Muscle of back (tissue), 11 donors: ENCODE data around the gene BLZF1. TPM values are rescaled to one million over a fixed set of nuclear protein-coding genes. Genes with fewer than 3 reads are reported as not detected.
"Not testable (repeated sequence)": the region's sequence is repeated elsewhere in the genome, so short reads cannot be mapped to it uniquely, and the experiment has no call there.

Source experiments
- DNase-seq, 3 donors: peaks; one replicate each; pipeline versions ENCODE4 v3.0.0 to v3.0.0-alpha.2; 2013
- polyA plus RNA-seq, 10 donors: library from polyadenylated mRNA; unstranded; fragments of 120-200 nt; gene quantifications; one replicate each; pipeline ENCODE4 v1.2.1, GENCODE V29; 2013; ENCODE audit not compliant: insufficient read length in 10 of 10

BLZF1 gene
- polyA plus RNA-seq, 10 donors: 17.4 to 21.6 (median 20.0) TPM

- no peak for DNase-seq
Measured at GRCh38 chr1:169347688-169348382, 20.2 kb upstream of the BLZF1 start.

GRCh38 chr1:169348383-169349036, 19.5 kb upstream of the BLZF1 start:
- peak; percentile 37 to 74 (median 60) for DNase-seq

GRCh38 chr1:169360415-169360814, 7.6 kb upstream of the BLZF1 start:
- DNase-seq: no peak

- DNase-seq: no peak
Measured at GRCh38 chr1:169361281-169361680, 6.7 kb upstream of the BLZF1 start.

GRCh38 chr1:169363046-169363730, 4.8 kb upstream of the BLZF1 start:
- peak in 1 of 3 donors; percentile 79 for DNase-seq

GRCh38 chr1:169364948-169365347, 3.0 kb upstream of the BLZF1 start:
- no peak for DNase-seq

- DNase-seq: peak in 1 of 3 donors; percentile 2
Measured at GRCh38 chr1:169367096-169367685, 804 bp upstream of the BLZF1 start.

GRCh38 chr1:169368406-169368769, 393 bp downstream of the BLZF1 start:
- peak in 1 of 3 donors; percentile 3 for DNase-seq

- no peak for DNase-seq
Measured at GRCh38 chr1:169371404-169371803, 3.4 kb downstream of the BLZF1 start.

- no peak for DNase-seq
Measured at GRCh38 chr1:169381162-169381561, 13.2 kb downstream of the BLZF1 start.

GRCh38 chr1:169383449-169383848, 15.5 kb downstream of the BLZF1 start:
- no peak for DNase-seq

GRCh38 chr1:169387399-169387798, 19.4 kb downstream of the BLZF1 start:
- no peak for DNase-seq

- no peak for DNase-seq
Measured at GRCh38 chr1:169390303-169390702, 22.3 kb downstream of the BLZF1 start.

GRCh38 chr1:169392406-169392805, 24.4 kb downstream of the BLZF1 start:
- DNase-seq: no peak

- DNase-seq: peak in 1 of 3 donors; percentile 1
Measured at GRCh38 chr1:169395955-169396354, 28.0 kb downstream of the BLZF1 start.

- not testable (repeated sequence) for DNase-seq
Measured at GRCh38 chr1:169402578-169402977, 34.6 kb downstream of the BLZF1 start.

- not testable (repeated sequence) for DNase-seq
Measured at GRCh38 chr1:169408340-169408739, 40.3 kb downstream of the BLZF1 start.

GRCh38 chr1:169414952-169415351, 47.0 kb downstream of the BLZF1 start:
- no peak for DNase-seq

- no peak for DNase-seq
Measured at GRCh38 chr1:169421309-169421708, 53.3 kb downstream of the BLZF1 start.

- DNase-seq: peak in 1 of 3 donors; percentile 7
Measured at GRCh38 chr1:169426174-169426705, 58.2 kb downstream of the BLZF1 start.

- peak; percentile 51 to 89 (median 81) for DNase-seq
Measured at GRCh38 chr1:169427081-169427641, 59.2 kb downstream of the BLZF1 start, which contains the start of gene CCDC181. Gene CCDC181 (minus strand): TSS chr1:169427474. CDS start chr1:169424927, 2,547 bp downstream.
